Neuronal stem cell (in vitro differentiated cells): ENCODE results near the gene PDCD1.
"Not testable (repeated sequence)": the region's sequence is repeated elsewhere in the genome, so short reads cannot be mapped to it uniquely, and the experiment has no call there.

ENCODE experiments used
- DNase-seq: peaks from one replicate; pipeline ENCODE4 v3.0.0-alpha.2; 2013; ENCODE audit warnings: low spot score
- H2AFZ ChIP-seq: one replicate; pipeline ENCODE4 v1.6.1; 2013; ENCODE audit warnings: mild to moderate bottlenecking, low read length, inconsistent platforms
- H2AK5ac ChIP-seq: 2 replicates; pipeline ENCODE4 v1.6.1; 2013; ENCODE audit warnings: low read depth, mild to moderate bottlenecking, inconsistent platforms, low read length, moderate library complexity, mixed read lengths
- H2BK120ac ChIP-seq: 2 replicates; pipeline ENCODE4 v1.6.1; 2013; ENCODE audit warnings: low read depth, mild to moderate bottlenecking, inconsistent platforms, low read length, moderate library complexity, mixed read lengths
- H2BK12ac ChIP-seq: one replicate; pipeline ENCODE4 v1.6.1; 2013; ENCODE audit warnings: low read length, inconsistent platforms
- H2BK15ac ChIP-seq: 2 replicates; pipeline ENCODE4 v1.6.1; 2013; ENCODE audit warnings: mild to moderate bottlenecking, low read length, inconsistent platforms, mixed read lengths
- H2BK5ac ChIP-seq: one replicate; pipeline ENCODE4 v1.6.1; 2013; ENCODE audit warnings: inconsistent platforms, mild to moderate bottlenecking, low read length, moderate library complexity
- H3K14ac ChIP-seq: one replicate; pipeline ENCODE4 v1.6.1; 2013; ENCODE audit warnings: low read length, inconsistent platforms
- H3K18ac ChIP-seq: 2 replicates; pipeline ENCODE4 v1.6.1; 2013; ENCODE audit warnings: low read length, inconsistent platforms
- H3K23ac ChIP-seq: 2 replicates; pipeline ENCODE4 v1.6.1; 2013; ENCODE audit warnings: low read depth, mild to moderate bottlenecking, mixed read lengths, low read length, inconsistent platforms; ENCODE audit not compliant: poor library complexity
- H3K27ac ChIP-seq: replicated peaks from 3 replicates; pipeline ENCODE4 v1.5.1; 2013; ENCODE audit warnings: low read length, inconsistent platforms
- H3K27me3 ChIP-seq, 3 experiments: 2 replicates each; pipeline ENCODE4 v1.6.1; 2013; ENCODE audit warnings: low read length in 3 of 3, mild to moderate bottlenecking in 2 of 3, inconsistent platforms in 1 of 3, low read depth in 1 of 3, mixed read lengths in 1 of 3, moderate library complexity in 1 of 3; ENCODE audit not compliant: control insufficient read depth in 3 of 3, insufficient read depth in 3 of 3
- H3K36me3 ChIP-seq, 2 donors: replicated peaks in 1 of 2; 2 replicates each; pipeline ENCODE4 v1.6.1; 2013; ENCODE audit warnings: low read length in 2 of 2; ENCODE audit not compliant: control insufficient read depth in 2 of 2, insufficient read depth in 2 of 2
- H3K4ac ChIP-seq: 2 replicates; pipeline ENCODE4 v1.6.1; 2013; ENCODE audit warnings: inconsistent platforms, mild to moderate bottlenecking, low read length, moderate library complexity
- H3K4me1 ChIP-seq, 2 donors: 1 replicate in 1 of 2; 2 replicates in 1 of 2; pipeline ENCODE4 v1.6.1; 2013; ENCODE audit warnings: low read length in 2 of 2, low read depth in 1 of 2; ENCODE audit not compliant: control insufficient read depth in 2 of 2, insufficient read depth in 1 of 2
- H3K4me2 ChIP-seq: one replicate; pipeline ENCODE4 v1.6.1; 2013; ENCODE audit warnings: mild to moderate bottlenecking, low read length, inconsistent platforms; ENCODE audit not compliant: insufficient read depth, poor library complexity, severe bottlenecking
- H3K4me3 ChIP-seq, 2 donors: 2 replicates each; pipeline ENCODE4 v1.5.1; 2013; ENCODE audit warnings: low read length in 2 of 2, mild to moderate bottlenecking in 2 of 2, inconsistent platforms in 1 of 2, moderate library complexity in 1 of 2
- H3K79me1 ChIP-seq: one replicate; pipeline ENCODE4 v1.6.1; 2013; ENCODE audit warnings: low read depth, mild to moderate bottlenecking, inconsistent platforms, low read length, moderate library complexity
- H3K9ac ChIP-seq: one replicate; pipeline ENCODE4 v1.6.1; 2013; ENCODE audit warnings: mild to moderate bottlenecking, low read depth, low read length, inconsistent platforms; ENCODE audit not compliant: poor library complexity
- H3K9me3 ChIP-seq, 2 donors: replicated peaks in 1 of 2; 2 replicates each; pipeline versions ENCODE3 to v1.6.1; 2013; ENCODE audit warnings: low read length in 2 of 2, mild to moderate bottlenecking in 2 of 2, inconsistent platforms in 1 of 2, low read depth in 1 of 2, mixed read lengths in 1 of 2, moderate library complexity in 1 of 2; ENCODE audit not compliant: control insufficient read depth in 2 of 2, insufficient read depth in 1 of 2
- H4K8ac ChIP-seq: one replicate; pipeline ENCODE4 v1.6.1; 2013; ENCODE audit warnings: low read depth, mild to moderate bottlenecking, inconsistent platforms, low read length, moderate library complexity
- H4K91ac ChIP-seq: one replicate; pipeline ENCODE4 v1.6.1; 2013; ENCODE audit warnings: low read length, low read depth, mild to moderate bottlenecking, inconsistent platforms; ENCODE audit not compliant: poor library complexity
- WGBS, 2 donors: extraction: QIAGEN DNeasy Blood & Tissue Kit; methylation state at CpG; one replicate each; pipeline ENCODE4 v1.1.7; 2013; ENCODE audit warnings: missing lambda C conversion rate in 2 of 2, mixed read lengths in 1 of 2; ENCODE audit not compliant: insufficient read length in 2 of 2, insufficient replicate concordance in 1 of 2; ENCODE audit errors: extremely low coverage in 2 of 2; 5-methylcytosine and 5-hydroxymethylcytosine counted together

Gene PDCD1

GRCh38 chr2:241817821-241818215 is 40.9 kb downstream of the PDCD1 start:
- not testable (repeated sequence) for H3K4me2 ChIP-seq, H3K4me3 ChIP-seq, H2AFZ ChIP-seq, H4K91ac ChIP-seq, H2AK5ac ChIP-seq, H3K14ac ChIP-seq, H2BK15ac ChIP-seq, H3K4ac ChIP-seq, H3K23ac ChIP-seq, H3K9ac ChIP-seq, H3K36me3 ChIP-seq, H2BK120ac ChIP-seq, H3K4me1 ChIP-seq, H4K8ac ChIP-seq, DNase-seq, H3K79me1 ChIP-seq, H3K18ac ChIP-seq, H2BK12ac ChIP-seq, H3K9me3 ChIP-seq, H3K27me3 ChIP-seq, H3K27ac ChIP-seq
- H2BK5ac ChIP-seq: peak overlapping the region; percentile 75
- no CpG with 5 or more reads among the region's 10 CpGs for WGBS, 2 donors

- H3K79me1 ChIP-seq: peaks cover 3% of the 10 kb centered on the region
- H4K8ac ChIP-seq: no peak overlapping the region
- H2AFZ ChIP-seq: peak overlapping the region; percentile 40
- no CpG with 5 or more reads among the region's 16 CpGs for WGBS, 2 donors
- H3K23ac ChIP-seq: no peak overlapping the region
- no peaks in the 10 kb centered on the region for H3K9me3 ChIP-seq
- no peak overlapping the region for H3K9ac ChIP-seq
- no peak overlapping the region for H4K91ac ChIP-seq
- H3K4me1 ChIP-seq: peaks cover 0 to 2% of the 10 kb centered on the region in 2 donors
- H2BK5ac ChIP-seq: peak overlapping the region; percentile 75
- H3K27me3 ChIP-seq: peaks cover 0 to 6% (median 0%) of the 10 kb centered on the region in 3 experiments
- H3K4me3 ChIP-seq: no peak overlapping the region
- H2BK12ac ChIP-seq: peak overlapping the region; percentile 58
- peak overlapping the region; percentile 94 for H2AK5ac ChIP-seq
- H3K27ac ChIP-seq: no peak overlapping the region
- H3K4me2 ChIP-seq: no peak overlapping the region
- no peak for DNase-seq
- H2BK15ac ChIP-seq: no peak overlapping the region
- peak overlapping the region; percentile 56 for H3K14ac ChIP-seq
- H2BK120ac ChIP-seq: no peak overlapping the region
- H3K18ac ChIP-seq: peak overlapping the region; percentile 74
- H3K4ac ChIP-seq: no peak overlapping the region
- H3K36me3 ChIP-seq: no peaks in the 10 kb centered on the region
Measured at GRCh38 chr2:241817126-241817820, 41.4 kb downstream of the PDCD1 start.

- DNase-seq: no peak
- Histone ChIP-seq H2BK5ac (peak overlapping the region; percentile 75), H3K4ac (no peak overlapping the region), H3K9ac (no peak overlapping the region), H3K18ac (peak overlapping the region; percentile 85), H2AK5ac (peak overlapping the region; percentile 94), H3K9me3 (no peaks in the 10 kb centered on the region), H3K36me3 (no peaks in the 10 kb centered on the region), H3K79me1 (peaks cover 3% of the 10 kb centered on the region), H4K8ac (no peak overlapping the region), H3K4me3 (no peak overlapping the region), H2BK15ac (no peak overlapping the region), H2BK12ac (peak overlapping the region; percentile 58), H4K91ac (no peak overlapping the region), H3K27ac (no peak overlapping the region), H3K14ac (peak overlapping the region; percentile 94), H3K4me2 (no peak overlapping the region), H3K27me3 (peaks cover 0 to 6% (median 0%) of the 10 kb centered on the region in 3 experiments), H2BK120ac (no peak overlapping the region), H2AFZ (peak overlapping the region; percentile 40), H3K23ac (peak overlapping the region; percentile 80), H3K4me1 (peaks cover 0 to 2% of the 10 kb centered on the region in 2 donors)
- no CpG with 5 or more reads among the region's 33 CpGs for WGBS, 2 donors
Measured at GRCh38 chr2:241816431-241817121, 42.1 kb downstream of the PDCD1 start.
